ENCODE measurements around the gene DOK1. TPM values are rescaled to one million over a fixed set of nuclear protein-coding genes. Genes with fewer than 3 reads are reported as not detected.

Gene DOK1
- total RNA-seq, 1 experiment from 2014 or later, result 25.1 TPM

DNA sequence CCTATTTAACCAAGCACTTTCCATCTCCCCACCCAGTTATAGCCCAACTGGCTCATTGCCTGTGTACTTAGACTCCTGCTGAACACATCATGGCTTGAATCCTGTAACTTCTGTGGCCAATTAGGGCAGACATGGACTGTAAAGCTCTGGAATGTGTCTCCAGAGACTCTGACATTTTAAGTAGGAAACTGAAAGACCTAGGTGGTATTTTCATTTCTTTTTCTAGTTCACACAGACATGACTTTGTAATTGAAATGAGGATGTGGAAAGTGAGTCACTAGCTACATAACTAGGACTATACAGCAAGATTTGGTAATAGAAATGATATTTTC is 12.2 kb downstream of the DOK1 start:
- DNase-seq (ENCODE audit: low read depth), result peak; percentile 85

DNA sequence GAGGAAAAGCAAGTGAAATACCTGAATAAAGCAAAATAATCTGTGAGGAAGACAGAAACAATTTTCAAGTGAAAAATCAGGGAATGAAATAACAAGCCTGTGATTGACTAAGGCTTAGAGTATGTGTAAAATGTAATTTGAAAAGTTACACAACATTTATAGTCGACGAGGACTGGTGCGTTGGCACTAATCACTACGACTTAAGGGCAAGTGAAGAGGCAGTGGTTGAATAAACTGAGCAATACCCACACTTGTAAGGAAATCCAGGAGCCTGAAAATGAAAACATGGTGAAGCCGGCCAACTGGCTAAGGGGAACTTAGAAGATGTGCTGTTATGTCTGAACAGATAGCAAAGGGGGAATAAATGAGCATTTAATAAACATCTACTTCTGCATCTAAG is 13.4 kb downstream of the DOK1 start:
- DNase-seq (ENCODE audit: low read depth), result peak; percentile 78

DNA sequence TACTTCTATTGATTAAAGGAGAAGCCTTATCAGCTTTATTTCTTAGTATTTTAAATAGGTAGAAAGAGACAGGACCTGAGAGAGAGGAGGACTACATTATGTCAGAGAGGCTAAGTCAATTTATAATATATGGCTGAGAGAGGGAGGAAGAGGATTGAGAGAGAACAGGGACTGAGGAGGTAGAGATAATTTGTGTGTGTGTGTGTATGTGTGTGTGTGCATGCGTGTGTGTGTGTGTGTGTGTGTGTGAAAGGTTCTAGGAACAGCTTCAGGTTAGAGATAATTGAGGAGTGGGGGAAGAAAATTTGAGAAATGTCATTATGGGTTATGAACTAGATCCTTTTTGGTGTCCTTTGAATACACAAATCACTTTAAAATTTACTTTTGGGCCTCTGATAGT is 15.2 kb downstream of the DOK1 start:
- DNase-seq (ENCODE audit: low read depth), result no peak

DNA sequence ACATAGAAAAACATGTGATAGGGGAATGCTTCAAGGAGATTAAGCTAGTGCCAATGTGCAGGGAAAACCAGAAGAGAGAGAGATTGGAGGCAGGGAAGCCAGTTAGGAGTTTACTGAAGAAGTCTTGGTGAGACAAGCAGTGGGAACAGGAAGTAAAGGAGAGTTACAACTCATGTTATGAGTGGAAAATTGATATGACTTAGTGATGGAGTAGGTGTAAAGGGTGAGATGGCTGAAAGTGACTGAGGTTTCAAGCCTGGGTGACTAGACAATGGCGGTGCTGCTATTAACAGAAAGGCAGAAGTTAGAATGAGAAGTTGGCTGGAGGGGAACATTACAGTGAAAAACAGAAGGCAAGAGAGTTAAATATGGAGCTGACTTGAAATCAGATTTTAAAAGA is 16.5 kb downstream of the DOK1 start:
- DNase-seq (ENCODE audit: low read depth), result no peak

DNA sequence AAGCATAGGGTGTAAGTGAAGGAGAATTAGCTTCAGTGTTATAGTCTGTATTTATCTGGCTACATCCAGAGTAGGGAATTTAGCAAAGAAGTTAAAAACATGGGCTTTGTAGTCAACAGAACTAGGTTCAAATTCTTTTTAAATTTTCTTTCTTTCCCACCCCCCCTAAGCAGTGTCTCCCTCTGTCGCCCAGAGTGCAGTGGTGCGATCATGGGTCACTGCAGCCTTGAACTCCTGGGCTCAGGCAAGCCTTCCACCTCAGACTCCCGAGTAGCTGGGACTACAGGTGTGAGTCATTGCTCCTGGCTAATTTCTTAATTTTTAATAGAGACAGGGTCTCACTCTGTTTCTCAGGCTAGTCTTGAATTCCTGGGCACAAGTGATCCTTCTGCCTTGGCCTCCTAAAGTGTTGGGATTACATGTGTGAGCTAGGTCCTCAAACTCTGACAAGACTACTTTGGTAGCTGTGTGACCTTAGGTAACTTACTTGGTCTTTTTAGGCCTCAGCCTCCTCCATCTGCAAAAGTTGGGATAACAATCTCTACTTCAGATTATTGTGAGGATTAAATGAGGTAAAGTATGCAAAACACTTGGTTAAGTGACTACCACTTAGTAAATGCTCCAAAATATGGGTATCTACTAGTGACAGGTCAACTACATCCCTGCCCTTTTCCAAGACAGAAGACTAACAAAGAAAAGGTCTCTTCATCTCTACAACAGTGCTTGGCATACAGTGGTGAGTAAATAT is 17.8 kb downstream of the DOK1 start:
- DNase-seq (ENCODE audit: low read depth), result no peak

DNA sequence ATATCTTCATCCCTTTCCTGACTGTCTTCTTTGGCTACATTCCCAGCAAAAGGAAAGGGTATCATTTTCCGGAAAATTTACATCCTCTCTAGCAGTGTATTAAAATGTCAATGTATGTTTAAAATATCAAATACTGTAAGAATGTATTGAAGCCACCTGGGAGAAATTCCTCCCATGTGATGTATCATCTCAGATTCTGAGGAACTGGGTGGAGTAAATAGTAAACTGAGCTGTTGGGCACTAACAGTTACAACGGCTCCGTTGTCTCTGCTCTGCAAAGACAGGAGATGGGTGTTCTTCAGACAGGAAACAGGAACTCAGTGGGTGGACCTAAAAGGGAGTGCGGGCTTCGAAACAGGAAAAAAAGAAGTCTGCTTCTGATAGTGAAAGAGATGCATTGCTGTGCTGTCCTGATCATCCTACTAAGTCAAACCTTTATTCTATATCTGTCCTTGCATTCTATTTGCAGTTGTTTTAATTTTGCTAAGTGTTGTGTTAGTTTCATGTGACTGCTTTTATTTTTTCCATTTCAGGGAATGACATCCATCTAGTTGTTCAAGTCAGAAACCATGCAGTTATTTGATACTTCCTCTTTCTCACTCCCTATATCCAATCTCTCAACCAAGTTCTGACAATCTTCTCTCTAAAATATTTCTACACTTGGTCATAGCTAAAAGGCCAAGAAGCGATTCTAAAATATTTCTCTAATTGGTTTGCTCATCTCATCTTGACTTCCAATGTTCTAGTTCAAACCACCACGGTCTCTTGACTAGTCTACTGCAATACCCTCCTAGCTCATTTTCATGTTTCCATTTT is 19.4 kb downstream of the DOK1 start:
- peak; percentile 60 for DNase-seq (ENCODE audit: low read depth)

DNA sequence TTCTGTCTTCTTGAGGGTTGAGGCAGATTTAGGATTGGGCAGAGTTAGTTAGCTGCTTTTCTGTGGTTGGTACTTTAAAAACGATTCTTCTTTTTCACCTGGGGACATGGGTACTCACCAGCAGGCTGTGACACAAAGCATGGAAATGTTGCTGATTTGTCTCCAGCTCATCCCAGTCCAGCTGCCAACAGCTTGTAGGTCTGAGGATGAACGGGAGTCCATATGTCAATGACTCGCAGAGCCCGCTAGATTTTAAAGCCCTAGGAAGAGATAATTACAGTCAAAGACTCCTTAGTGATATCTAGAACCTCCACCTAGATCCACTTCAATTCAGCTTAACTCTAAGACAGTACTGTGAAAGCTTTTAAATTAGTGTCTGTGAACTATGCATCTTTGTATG is 20.8 kb downstream of the DOK1 start:
- DNase-seq (ENCODE audit: low read depth), result no peak

DNA sequence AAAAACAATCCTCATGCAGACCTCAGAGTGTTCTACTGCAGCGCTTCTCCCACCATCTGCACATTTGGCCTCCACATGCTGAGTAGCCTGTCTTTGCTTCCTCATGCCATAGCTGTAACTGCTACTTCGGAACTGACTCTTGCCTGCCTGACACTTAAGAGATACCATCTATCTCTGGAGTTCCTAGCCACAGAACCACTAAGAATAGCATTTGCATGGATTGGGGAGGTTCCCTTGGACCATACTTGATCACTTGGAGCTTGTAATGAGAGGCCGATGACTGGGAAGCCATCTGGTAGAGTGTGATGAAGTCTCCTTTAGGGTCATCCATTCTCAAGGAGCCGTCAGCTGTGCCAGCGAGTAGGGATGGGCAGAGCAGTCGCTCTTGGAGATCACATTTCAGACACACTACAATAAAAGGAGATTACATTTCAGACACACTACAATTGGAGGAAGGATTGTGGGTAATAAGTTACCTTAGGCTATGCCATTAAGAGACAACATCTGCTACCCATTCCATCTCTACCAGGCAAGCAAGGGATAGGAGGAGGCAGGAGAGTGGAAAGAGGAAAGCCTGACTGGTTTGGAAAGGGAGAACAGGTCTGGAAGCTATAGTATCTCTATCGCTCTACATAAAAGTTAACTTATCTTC is 21.8 kb downstream of the DOK1 start:
- no peak for DNase-seq (ENCODE audit: low read depth)

DNA sequence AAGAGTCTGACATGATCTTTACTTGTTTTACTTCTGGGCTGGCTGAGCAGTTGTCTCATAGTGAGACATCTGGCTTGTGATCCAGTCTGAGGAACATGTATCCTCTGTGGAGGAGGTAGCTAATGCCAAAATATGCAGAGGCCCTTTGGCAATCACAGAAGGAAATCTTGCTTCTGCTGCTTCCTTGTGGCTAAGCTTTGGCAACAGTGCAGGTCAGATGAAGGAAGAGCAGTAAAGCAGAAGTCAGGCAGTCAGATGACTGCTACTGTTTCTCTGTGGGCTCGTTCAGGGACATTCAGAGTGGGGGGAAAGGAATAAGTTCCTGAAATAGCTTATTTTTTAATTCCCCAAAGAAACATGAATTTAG is 22.3 kb downstream of the DOK1 start:
- peak; percentile 57 for DNase-seq (ENCODE audit: low read depth)

DNA sequence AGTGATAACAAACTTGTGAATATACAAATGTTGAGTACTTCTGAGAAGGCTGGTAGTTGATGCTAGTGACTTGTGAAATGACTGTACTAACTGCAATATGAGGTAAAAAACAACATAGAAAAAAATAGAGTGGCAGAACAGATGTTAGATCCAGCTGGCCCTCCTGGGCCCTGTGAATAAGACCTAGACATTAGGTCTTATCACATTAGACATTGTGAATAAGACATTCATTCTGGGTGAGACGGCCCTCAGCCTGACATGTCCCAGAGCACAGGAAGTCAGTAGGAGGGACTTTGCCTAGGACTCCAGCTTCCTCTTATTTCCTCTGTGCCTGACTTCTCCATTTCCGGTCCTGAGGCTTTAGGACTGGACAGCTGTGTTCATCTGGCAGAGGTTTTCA is 22.9 kb downstream of the DOK1 start:
- peak; percentile 92 for DNase-seq (ENCODE audit: low read depth)

DNA sequence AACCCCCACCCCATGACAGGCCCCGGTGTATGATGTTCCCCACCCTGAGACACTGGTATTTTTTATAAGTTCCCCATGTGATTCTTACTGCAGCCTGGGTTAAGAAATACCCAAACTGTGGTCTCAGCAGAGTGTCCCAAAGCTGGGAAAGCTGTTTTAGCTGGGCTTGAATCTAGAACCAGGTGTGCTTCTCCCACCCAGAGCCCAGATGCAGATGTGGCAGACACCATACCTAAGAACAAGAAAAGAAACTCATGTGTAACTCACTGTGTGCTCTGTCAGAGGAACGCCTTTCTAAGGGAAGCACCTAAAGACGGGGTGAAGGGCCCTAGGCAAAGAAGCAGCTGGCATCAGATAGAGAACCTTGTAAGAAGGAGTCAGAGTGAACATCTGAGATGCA is 23.9 kb downstream of the DOK1 start:
- DNase-seq (ENCODE audit: low read depth), result no peak

DNA sequence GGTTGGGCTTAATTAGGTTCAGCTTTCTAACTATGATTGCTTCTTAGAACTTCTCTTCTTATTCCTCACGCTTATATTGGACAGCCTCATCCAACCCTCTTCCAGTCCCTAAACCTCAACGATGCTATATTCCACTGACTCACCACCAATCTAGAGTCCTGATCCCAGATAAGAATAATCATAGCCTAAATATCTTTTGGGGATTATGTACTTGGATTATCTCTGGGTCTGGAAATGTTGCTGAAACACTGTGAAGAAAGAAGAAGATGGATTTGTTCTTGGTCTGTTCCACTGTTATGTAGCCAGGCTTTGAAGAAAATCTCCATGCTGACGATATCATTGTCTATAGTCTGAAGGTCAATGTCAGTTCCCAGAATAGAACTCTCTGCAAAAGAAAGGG is 26.9 kb downstream of the DOK1 start:
- no peak for DNase-seq (ENCODE audit: low read depth)

DNA sequence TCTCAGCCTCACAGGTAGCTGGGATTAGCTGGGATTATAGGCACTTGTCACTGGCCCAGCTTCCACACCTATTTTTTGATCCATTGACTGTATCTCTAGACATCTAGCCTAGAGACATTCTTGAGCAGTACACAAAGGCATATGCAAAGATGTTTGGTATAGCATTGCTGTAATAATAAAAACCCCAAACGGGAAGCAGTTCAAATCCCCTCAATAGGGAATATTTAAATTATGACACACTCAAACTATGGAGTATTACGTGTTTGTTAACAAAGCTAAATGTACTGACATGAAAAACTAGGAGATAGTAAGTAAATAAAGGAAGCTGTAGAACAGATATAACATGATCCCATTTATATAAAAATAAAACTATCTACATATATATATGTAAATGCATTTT is 27.7 kb downstream of the DOK1 start:
- DNase-seq (ENCODE audit: low read depth), result no peak

DNA sequence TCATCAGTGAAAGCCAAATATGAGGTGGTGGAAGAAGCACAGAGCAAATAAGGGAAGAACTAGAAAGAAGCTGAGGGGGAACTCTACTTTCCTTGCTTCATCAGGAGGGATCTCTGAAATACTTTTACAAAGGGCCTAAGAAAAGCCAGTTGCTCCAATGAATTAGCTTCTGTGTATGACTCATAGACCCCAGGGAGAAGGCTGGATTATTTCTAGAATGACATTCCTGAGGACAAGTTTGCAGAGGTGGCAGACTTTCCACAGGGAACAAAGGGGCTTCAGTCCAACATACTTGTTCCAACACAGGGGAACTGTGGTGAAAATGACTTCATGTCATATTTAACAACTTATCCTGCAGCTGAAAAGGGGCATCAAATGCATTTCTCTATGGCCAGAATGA is 29.0 kb downstream of the DOK1 start:
- DNase-seq (ENCODE audit: low read depth), result peak; percentile 86

DNA sequence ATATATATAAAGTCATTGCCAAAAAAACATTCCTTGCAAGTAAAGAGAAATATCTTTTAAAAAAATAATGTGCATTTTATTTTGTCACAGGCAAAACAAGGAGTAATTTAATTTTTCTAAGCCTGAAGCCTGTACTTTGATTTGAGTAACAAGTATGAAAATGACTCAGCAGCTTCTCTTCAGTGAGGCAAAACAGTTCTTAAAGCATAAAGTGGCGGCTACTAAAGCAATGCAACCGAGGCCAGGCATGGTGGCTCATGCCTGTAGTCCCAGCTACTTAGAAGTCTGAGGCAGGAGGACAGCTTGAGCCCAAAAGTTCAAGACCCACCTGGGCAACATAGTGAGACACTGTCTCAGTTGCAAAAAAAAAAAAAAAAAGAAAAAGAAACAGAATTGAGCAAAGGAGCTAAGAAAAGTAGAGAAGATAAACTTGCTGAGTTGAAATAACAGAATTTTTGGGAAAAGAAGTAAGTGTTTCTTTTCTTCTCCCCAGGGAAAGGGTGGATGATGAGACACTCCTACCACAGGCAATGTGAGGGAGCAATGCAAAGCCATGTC is 29.6 kb downstream of the DOK1 start:
- DNase-seq (ENCODE audit: low read depth), result peak; percentile 50

DNA sequence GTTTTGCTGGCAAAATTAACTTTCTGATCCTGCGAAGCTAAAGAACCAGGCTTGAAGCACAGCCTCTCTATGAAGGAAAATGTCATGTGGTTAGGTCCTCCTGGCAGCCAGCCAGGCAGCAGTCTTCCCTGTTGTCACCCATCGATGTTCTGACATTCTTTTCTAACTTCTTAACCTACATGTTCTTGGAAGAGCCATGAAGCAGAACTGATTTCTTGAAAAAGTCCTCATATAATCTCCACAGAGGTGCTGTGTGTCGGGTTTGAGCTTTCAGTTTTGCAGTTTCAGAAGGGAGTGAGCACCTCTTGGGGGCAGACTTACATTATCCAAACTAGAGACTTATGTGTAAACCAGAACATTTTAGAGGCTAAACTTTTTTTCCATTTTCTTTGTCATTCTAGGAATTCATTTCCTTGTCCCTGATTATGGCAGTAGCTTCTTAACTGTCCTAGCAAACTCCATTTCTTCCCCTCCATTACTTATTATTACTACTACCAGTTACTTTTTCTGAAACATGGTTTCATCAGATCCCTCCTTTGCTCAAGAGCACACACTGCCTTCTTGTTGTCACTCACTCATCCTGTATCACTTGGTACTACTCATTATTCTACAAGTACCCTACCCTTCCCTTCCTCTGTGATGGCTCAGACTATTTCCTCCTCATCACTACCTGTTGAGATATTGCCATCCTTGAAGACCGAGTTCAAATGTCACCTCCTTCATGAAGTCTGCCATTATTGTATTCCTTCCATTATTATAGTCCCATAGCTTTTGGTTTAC is 31.1 kb downstream of the DOK1 start:
- DNase-seq (ENCODE audit: low read depth), result no peak

DNA sequence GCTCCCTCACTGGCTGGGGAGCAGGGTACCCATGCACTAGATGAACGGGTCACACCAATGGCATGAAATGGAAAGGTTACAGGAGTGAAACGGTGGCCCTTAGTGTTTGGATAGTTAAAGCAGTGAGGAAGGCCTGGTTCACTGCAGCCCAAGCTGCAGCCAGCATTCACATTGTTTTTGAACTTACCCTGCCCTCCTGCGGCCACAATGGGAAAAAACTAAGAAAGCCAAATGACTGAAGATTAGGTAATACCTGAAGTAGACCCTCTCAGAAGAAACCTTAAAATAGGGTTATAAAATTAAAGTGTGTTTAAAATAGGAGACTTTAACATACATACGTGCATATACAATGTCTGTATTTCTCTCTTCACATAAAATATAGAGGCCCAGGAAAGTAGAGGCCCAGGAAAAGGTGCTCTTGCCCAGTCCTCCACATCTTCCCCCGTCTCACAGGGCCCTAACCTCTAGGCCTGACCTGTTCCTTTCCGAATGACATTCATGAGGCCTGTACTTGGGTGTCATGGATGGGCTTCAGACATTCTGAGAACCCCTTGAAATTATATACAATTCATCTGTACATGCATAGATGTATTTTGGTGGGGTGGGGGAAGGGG is 33.3 kb downstream of the DOK1 start:
- peak; percentile 68 for DNase-seq (ENCODE audit: low read depth)

DNA sequence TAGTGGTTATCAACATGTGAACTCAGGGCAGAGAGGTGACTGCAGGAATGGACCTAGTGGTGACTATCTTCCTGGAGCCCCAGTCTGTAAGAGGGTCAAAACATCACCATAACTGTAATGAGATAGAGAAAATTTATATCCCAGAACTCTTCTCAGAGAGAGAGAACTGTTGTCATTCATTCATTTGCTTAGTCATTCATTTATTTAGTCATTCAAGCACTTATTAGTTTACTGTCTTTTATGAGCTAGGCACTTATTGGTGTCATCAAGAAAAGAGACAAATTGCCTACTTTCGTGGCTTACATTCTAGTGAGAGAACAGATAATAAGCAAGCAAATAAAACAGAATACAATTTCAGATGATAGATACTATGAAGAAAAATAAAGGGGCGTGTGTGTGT is 34.1 kb downstream of the DOK1 start:
- no peak for DNase-seq (ENCODE audit: low read depth)

DNA sequence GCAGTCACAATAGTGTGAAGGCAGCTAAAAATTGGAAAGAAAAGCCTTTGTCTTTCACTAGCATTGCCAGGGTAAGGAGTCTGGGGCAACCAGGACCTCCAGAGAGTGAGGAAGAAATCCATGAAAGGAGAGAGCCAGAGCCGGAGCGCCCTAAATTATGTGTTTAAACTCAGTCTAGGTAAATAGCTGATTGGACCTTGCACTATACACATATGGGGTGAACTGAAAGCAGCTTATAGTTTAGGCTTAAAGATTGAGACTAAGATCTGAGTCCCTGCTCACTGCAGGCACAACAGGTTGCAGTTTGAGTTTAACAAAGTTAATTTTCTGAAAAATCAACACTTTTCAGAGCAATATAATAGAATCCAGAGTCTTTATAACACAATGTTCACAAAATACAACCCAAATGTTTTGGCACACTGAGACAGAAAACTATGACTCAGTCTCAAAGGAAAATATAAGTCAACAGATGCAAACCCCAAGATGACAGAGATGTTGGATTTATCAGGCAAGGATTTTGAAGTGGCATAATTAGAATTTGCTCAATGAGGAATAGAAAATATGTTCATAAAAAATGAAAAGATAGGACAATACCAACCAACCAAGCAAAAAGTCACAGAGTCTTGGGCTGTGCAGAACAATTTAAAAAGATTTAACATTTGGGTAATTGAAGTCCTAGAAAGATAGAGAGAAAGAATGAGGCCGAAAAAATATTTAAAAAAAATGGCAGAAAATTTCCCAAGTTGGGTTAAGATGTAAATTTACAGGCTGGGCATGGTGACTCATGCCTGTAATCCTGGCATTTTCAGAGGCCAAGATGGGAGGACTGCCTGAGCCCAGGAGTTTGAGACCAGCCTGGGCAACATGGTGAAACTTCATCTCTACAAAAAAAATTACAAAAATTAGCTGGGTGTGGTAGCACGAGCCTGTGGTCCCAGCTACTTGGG is 39.6 kb downstream of the DOK1 start:
- peak; percentile 58 for DNase-seq (ENCODE audit: low read depth)

DNA sequence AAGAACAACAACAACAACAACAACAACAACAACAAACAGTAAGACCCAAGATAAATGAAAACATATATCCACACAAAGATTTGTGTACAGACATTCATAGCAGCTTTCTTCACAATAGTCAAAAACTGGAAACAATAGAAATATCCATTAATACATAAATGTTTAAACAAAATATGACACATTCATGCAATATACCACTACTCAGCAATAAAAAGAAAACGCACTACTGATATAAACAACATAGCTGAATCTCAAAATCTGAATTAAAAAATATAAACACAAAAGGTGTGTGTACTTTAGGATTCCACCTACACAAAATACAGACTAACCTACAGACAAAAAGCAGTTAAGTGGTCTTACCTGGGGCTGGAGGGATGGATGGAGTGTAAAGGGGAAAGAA is 42.1 kb downstream of the DOK1 start:
- no peak for DNase-seq (ENCODE audit: low read depth)

Measured in LHCN-M2 (cell line).